Astrocyte of the spinal cord (primary cell): ENCODE data around the gene CCDC134.

ENCODE experiments used
- DNase-seq: peaks from one replicate; pipeline ENCODE4 v3.0.0; 2011; ENCODE audit warnings: low read depth, low spot score
- H3K4me3 ChIP-seq: 2 replicates; pipeline ENCODE4 v1.5.1; 2011; ENCODE audit warnings: low read depth, mild to moderate bottlenecking, low read length, moderate library complexity
- CTCF ChIP-seq: IDR thresholded peaks from 2 replicates; pipeline ENCODE4 v1.5.1; 2012; ENCODE audit warnings: low read depth, mild to moderate bottlenecking, low read length, inconsistent platforms
- in situ Hi-C: cut with HindIII; loops from 2 replicates; pipeline ENCODE4 v1.10.0; 2017; ENCODE audit warnings: low sequenced_read_pairs

Gene CCDC134

GRCh38 chr22:41801147-41801819, 804 bp downstream of the CCDC134 start:
- TF ChIP-seq CTCF = no peak
- in situ Hi-C loops = no loop called here
- H3K4me3 ChIP-seq = peak overlapping the region; percentile 97

GRCh38 chr22:41801886-41802285, 1.4 kb downstream of the CCDC134 start:
- TF ChIP-seq CTCF = no peak
- no peak for DNase-seq
- in situ Hi-C loops = no loop called here
- H3K4me3 ChIP-seq = no peak overlapping the region

More at GRCh38 chr22:41801147-41801819, 804 bp downstream of the CCDC134 start:
- no peak for DNase-seq

- H3K4me3 ChIP-seq = no peak overlapping the region
- DNase-seq = no peak
- in situ Hi-C loops = no loop called here
- no peak for TF ChIP-seq CTCF
Measured at GRCh38 chr22:41805639-41806038, 5.2 kb downstream of the CCDC134 start.

GRCh38 chr22:41808400-41808799, 7.9 kb downstream of the CCDC134 start:
- H3K4me3 ChIP-seq = no peak overlapping the region
- DNase-seq = no peak
- in situ Hi-C loops = no loop called here
- no peak for TF ChIP-seq CTCF

- no peak for TF ChIP-seq CTCF
- DNase-seq = no peak
- in situ Hi-C loops = no loop called here
Measured at GRCh38 chr22:41810022-41810421, 9.5 kb downstream of the CCDC134 start.

GRCh38 chr22:41812805-41813545, 12.5 kb downstream of the CCDC134 start:
- in situ Hi-C loops = no loop called here
- TF ChIP-seq CTCF = no peak
- no peak for DNase-seq
- H3K4me3 ChIP-seq = no peak overlapping the region

More at GRCh38 chr22:41810022-41810421, 9.5 kb downstream of the CCDC134 start:
- H3K4me3 ChIP-seq = no peak overlapping the region
